Keratinocyte (primary cell): ENCODE measurements around the gene VAT1L.
A peak's percentile ranks its signal among the peaks of the same experiment; 100 is the strongest.

ENCODE experiments used
- CTCF ChIP-seq, 3 experiments: IDR thresholded peaks in 1 of 3; conservative IDR thresholded peaks in 1 of 3; optimal IDR thresholded peaks in 1 of 3; 2 replicates in 2 of 3; 3 replicates in 1 of 3; pipeline versions ENCODE3 to v1.5.1; 2011; ENCODE audit warnings: low read length in 3 of 3, mild to moderate bottlenecking in 3 of 3, moderate library complexity in 2 of 3, control low read depth in 1 of 3, inconsistent platforms in 1 of 3; ENCODE audit not compliant: insufficient read depth in 2 of 3; ENCODE audit errors: extremely low read depth in 1 of 3
- EZH2 ChIP-seq: IDR thresholded peaks from one replicate; pipeline ENCODE4 v1.6.1; 2012; ENCODE audit warnings: inconsistent platforms, mild to moderate bottlenecking, low read length, moderate library complexity

GRCh38 chr16:77782694-77783093, 5.7 kb upstream of the VAT1L start:
- TF ChIP-seq CTCF (optimal IDR thresholded peaks at IDR 0.05 in 1 of 3, IDR thresholded peaks at IDR 0.05 in 1 of 3, conservative IDR thresholded peaks at IDR 0.05 in 1 of 3; ENCODE audit: extremely low read depth in 1 of 3, insufficient read depth in 2 of 3, low read length in 3 of 3) (peak in 2 of 3 experiments; percentile 43 to 50), EZH2 (no peak)
